Hepatocyte (in vitro differentiated cells): ENCODE measurements around the gene LDLRAD3. TPM values are rescaled to one million over a fixed set of nuclear protein-coding genes. Genes with fewer than 3 reads are reported as not detected.
"Not testable (repeated sequence)": the region's sequence is repeated elsewhere in the genome, so short reads cannot be mapped to it uniquely, and the experiment has no call there.

Experiments used
- DNase-seq: peaks from one replicate; pipeline ENCODE4 v3.0.0-alpha.2; 2016; ENCODE audit warnings: low spot score
- H2AFZ ChIP-seq: fragments of 200-600 bp; sonication (generic); 2 replicates; pipeline ENCODE4 v1.6.0; 2016; ENCODE audit warnings: antibody characterized with exemption, mild to moderate bottlenecking
- H3K27ac ChIP-seq: fragments of 200-600 bp; sonication (generic); 2 replicates; pipeline ENCODE4 v1.5.1; 2016; ENCODE audit warnings: mild to moderate bottlenecking
- H3K27me3 ChIP-seq: fragments of 200-600 bp; sonication (generic); 2 replicates; pipeline ENCODE4 v1.6.1; 2016
- H3K36me3 ChIP-seq: fragments of 200-600 bp; sonication (generic); replicated peaks from 2 replicates; pipeline ENCODE4 v1.5.1; 2016; ENCODE audit warnings: low read depth; ENCODE audit not compliant: insufficient read depth
- H3K4me1 ChIP-seq: fragments of 200-600 bp; sonication (generic); 2 replicates; pipeline ENCODE4 v1.5.1; 2016; ENCODE audit warnings: mild to moderate bottlenecking, moderate library complexity; ENCODE audit not compliant: insufficient read depth
- H3K4me2 ChIP-seq: fragments of 200-600 bp; sonication (generic); 2 replicates; pipeline ENCODE4 v1.6.0; 2016
- H3K4me3 ChIP-seq: fragments of 200-600 bp; sonication (generic); 2 replicates; pipeline ENCODE4 v1.5.1; 2016; ENCODE audit warnings: mild to moderate bottlenecking
- H3K79me2 ChIP-seq: fragments of 200-600 bp; sonication (generic); 2 replicates; pipeline ENCODE4 v1.6.0; 2017; ENCODE audit warnings: mild to moderate bottlenecking
- H3K9me2 ChIP-seq: fragments of 200-600 bp; sonication (generic); replicated peaks from 2 replicates; pipeline ENCODE4 v1.6.0; 2017; ENCODE audit warnings: mild to moderate bottlenecking; ENCODE audit not compliant: insufficient read depth
- H3K9me3 ChIP-seq: fragments of 200-600 bp; sonication (generic); 2 replicates; pipeline ENCODE4 v1.5.1; 2016; ENCODE audit warnings: low read depth, mild to moderate bottlenecking
- H4K20me1 ChIP-seq: fragments of 200-600 bp; sonication (generic); 2 replicates; pipeline ENCODE4 v1.6.0; 2016; ENCODE audit warnings: mild to moderate bottlenecking; ENCODE audit not compliant: insufficient read depth, poor library complexity, severe bottlenecking
- EZH2 ChIP-seq: fragments of 200-600 bp; sonication (generic); IDR thresholded peaks from 2 replicates; pipeline ENCODE4 v1.6.1; 2016; ENCODE audit warnings: antibody characterized with exemption, mild to moderate bottlenecking, borderline replicate concordance
- EZH2phosphoT487 ChIP-seq: fragments of 200-600 bp; sonication (generic); IDR thresholded peaks from one replicate; pipeline ENCODE4 v1.6.1; 2018; ENCODE audit warnings: antibody characterized with exemption, mild to moderate bottlenecking, low read depth, moderate library complexity; ENCODE audit not compliant: unreplicated experiment, severe bottlenecking
- WGBS: methylation state at CpG from one replicate; pipeline ENCODE4 v1.1.6; 2016; ENCODE audit warnings: low lambda C conversion rate; ENCODE audit errors: missing lambda C conversion rate; 5-methylcytosine and 5-hydroxymethylcytosine counted together
- polyA plus RNA-seq: library from polyadenylated mRNA; unstranded; fragments of >200 nt; fragmentation: Nextera tagmentation; extraction: Ambion mirVana; gene quantifications from 2 replicates; pipeline ENCODE4 v1.2.1, GENCODE V29; 2016
- total RNA-seq: library from RNA; depleted of rRNA; stranded (reverse); fragments of >200 nt; gene quantifications from 2 replicates; pipeline ENCODE4 v1.2.3, GENCODE V29; 2014
- TF ChIP-seq, protein P1 (sequence below): fragments of 200-600 bp; sonication (generic); IDR thresholded peaks from 2 replicates; pipeline ENCODE4 v1.5.1; 2016; ENCODE audit warnings: antibody characterized with exemption, mild to moderate bottlenecking; ENCODE audit not compliant: poor library complexity

The LDLRAD3 gene
- total and polyA plus RNA-seq, 2 experiments from 2014 or later: 12.2 TPM

DNA sequence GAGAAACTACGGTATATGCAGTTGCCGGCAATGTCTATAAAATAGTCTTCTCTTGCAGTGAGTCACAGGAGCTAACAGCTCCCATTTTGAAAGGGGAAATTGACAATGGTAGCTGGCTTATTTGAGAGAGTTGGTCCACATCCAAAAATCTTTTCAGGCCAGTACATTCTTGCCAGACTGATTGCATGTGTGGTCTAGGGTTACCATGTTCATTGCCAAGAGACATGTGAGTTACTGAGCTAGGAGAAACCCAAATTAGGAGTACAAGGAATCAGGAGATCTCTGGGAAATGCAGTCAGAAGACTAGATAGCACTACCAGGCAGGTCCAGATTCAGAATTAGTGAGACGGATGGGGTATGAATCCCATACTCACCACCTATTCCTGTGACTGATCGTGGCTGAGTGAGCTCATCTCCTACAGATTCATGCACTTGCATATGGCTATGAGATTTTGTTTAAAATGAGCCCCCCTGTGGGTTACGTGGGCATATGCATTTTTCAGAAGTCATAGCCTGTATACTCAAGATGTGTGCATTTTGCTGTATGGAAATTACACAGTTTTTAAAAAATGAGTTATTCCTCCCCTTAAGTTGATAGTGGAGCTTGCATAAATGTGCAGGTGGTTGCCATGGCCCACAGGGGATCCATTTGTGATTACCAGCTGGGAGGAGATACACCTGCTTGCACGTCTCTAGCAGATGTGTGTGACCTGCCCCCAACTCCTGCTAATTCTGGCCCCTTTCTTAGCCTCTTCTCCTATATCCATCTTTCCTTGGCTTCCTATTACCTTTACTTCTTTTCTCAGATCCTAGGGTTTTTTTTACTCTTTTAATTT lies 242.7 kb downstream of the LDLRAD3 start:
- Histone ChIP-seq H3K9me2 (no peaks in the 10 kb centered on the region), H3K9me3 (no peaks in the 10 kb centered on the region), H3K27ac (no peak overlapping the region), H4K20me1 (no peaks in the 10 kb centered on the region), H3K27me3 (no peaks in the 10 kb centered on the region), H3K4me1 (no peaks in the 10 kb centered on the region), H3K4me3 (no peak overlapping the region), H3K4me2 (no peak overlapping the region), H3K79me2 (peaks cover 2% of the 10 kb centered on the region), H2AFZ (no peak overlapping the region), H3K36me3 (no peaks in the 10 kb centered on the region)
- TF ChIP-seq EZH2phosphoT487 (no peak), EZH2 (no peak)
- TF ChIP-seq, protein P1, sequence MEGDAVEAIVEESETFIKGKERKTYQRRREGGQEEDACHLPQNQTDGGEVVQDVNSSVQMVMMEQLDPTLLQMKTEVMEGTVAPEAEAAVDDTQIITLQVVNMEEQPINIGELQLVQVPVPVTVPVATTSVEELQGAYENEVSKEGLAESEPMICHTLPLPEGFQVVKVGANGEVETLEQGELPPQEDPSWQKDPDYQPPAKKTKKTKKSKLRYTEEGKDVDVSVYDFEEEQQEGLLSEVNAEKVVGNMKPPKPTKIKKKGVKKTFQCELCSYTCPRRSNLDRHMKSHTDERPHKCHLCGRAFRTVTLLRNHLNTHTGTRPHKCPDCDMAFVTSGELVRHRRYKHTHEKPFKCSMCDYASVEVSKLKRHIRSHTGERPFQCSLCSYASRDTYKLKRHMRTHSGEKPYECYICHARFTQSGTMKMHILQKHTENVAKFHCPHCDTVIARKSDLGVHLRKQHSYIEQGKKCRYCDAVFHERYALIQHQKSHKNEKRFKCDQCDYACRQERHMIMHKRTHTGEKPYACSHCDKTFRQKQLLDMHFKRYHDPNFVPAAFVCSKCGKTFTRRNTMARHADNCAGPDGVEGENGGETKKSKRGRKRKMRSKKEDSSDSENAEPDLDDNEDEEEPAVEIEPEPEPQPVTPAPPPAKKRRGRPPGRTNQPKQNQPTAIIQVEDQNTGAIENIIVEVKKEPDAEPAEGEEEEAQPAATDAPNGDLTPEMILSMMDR: no peak
- DNase-seq: no peak
- 83% methylated on average over 6 of the region's 6 CpGs for WGBS

DNA sequence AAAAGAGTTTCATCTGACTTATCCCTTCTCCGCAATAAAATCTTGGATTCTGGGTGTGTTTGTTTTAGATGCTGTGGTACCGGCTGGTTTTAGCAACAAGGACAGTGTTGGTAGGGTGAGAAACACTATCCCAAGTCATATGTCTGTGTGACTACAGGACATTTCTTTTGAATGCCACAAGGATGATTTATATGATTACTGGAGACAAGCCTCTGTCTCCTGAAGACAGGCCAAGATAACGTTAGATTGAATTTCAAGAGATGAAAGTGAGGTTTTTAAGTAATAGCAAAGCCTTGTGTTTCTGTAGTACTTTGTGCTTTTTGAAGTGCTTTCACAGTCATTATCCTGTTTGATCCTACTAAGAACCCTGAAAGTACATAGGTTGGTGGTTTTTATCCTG lies 243.8 kb downstream of the LDLRAD3 start:
- Histone ChIP-seq H3K4me3 (no peak overlapping the region), H2AFZ (no peak overlapping the region), H3K4me2 (no peak overlapping the region), H3K79me2 (peaks cover 2% of the 10 kb centered on the region), H3K36me3 (no peaks in the 10 kb centered on the region), H3K27ac (no peak overlapping the region), H3K4me1 (no peaks in the 10 kb centered on the region), H3K9me3 (no peaks in the 10 kb centered on the region), H3K27me3 (no peaks in the 10 kb centered on the region), H4K20me1 (no peaks in the 10 kb centered on the region), H3K9me2 (no peaks in the 10 kb centered on the region)
- no peak for DNase-seq
- no peak for TF ChIP-seq EZH2phosphoT487
- WGBS: 54% methylated on average over 3 of the region's 3 CpGs

DNA sequence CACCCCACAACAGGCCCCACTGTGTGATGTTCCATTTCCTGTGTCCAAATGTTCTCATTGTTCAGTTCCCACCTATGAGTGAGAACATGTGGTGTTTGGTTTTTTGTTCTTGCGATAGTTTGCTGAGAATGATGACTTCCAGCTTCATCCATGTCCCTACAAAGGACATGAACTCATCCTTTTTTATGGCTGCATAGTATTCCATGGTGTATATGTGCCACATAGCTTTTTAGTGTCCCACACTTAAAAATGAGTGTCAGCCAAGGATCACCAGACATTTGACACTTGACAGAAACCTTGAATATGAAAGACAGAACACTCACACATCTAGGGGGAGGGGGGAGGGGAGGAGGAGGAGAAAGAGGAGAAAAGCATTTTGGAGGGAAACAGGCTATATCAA lies 245.9 kb downstream of the LDLRAD3 start:
- H4K20me1 ChIP-seq, H3K79me2 ChIP-seq, H3K36me3 ChIP-seq, H3K9me3 ChIP-seq, H3K9me2 ChIP-seq, H3K27ac ChIP-seq, DNase-seq, H3K4me2 ChIP-seq, H3K4me1 ChIP-seq, H3K27me3 ChIP-seq, H2AFZ ChIP-seq, H3K4me3 ChIP-seq: not testable (repeated sequence)
- 95% methylated on average over 1 of the region's 1 CpG for WGBS

DNA sequence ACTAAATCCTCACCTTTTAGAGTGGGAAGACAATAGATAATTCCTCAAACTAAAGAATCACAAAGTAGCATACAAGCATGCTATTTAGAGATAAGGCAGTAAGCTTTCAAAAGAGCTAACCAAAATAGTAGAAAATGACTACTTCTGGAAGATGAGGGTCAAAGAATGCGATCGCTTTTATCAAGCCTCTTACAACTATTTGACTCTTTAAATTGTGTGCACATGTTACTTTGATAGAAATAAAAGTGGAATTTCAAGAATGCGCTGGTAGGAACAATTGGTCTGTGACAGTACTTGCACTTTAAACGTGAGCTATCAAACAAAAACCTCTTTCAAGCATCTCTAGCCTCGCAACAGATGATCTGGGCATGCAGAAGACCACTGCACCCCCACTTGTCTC lies 248.1 kb downstream of the LDLRAD3 start:
- H2AFZ ChIP-seq: no peak overlapping the region
- no peaks in the 10 kb centered on the region for H4K20me1 ChIP-seq

More for the DNA sequence above, 248.1 kb downstream of the LDLRAD3 start:
- Histone ChIP-seq H3K79me2 (peaks cover 2% of the 10 kb centered on the region), H3K4me2 (no peak overlapping the region), H3K27ac (no peak overlapping the region), H3K9me3 (no peaks in the 10 kb centered on the region), H3K9me2 (no peaks in the 10 kb centered on the region), H3K4me1 (peaks cover 4% of the 10 kb centered on the region), H3K4me3 (no peak overlapping the region), H3K36me3 (no peaks in the 10 kb centered on the region), H3K27me3 (no peaks in the 10 kb centered on the region)
- no peak for TF ChIP-seq EZH2
- TF ChIP-seq EZH2phosphoT487: no peak
- TF ChIP-seq, protein P1: no peak
- WGBS: 65% methylated on average over 5 of the region's 5 CpGs
- no peak for DNase-seq
